Endothelial cell of umbilical vein (primary cell): Measurements from ENCODE around the gene CORO6.

Experiments used
- EZH2 ChIP-seq: IDR thresholded peaks from 2 replicates; pipeline ENCODE4 v1.6.1; 2012; ENCODE audit warnings: borderline replicate concordance, low read depth, mild to moderate bottlenecking, moderate library complexity, low read length, inconsistent platforms; ENCODE audit not compliant: severe bottlenecking
- GATA2 ChIP-seq: IDR thresholded peaks from 2 replicates; pipeline ENCODE4 v1.7.0; 2011; ENCODE audit warnings: low read depth, mild to moderate bottlenecking, moderate library complexity, mixed read lengths, low read length; ENCODE audit not compliant: insufficient read length, insufficient read depth
- JUN ChIP-seq: IDR thresholded peaks from 2 replicates; pipeline ENCODE4 v1.6.1; 2011; ENCODE audit warnings: borderline replicate concordance, low read depth; ENCODE audit not compliant: insufficient read length, insufficient read depth
- MYC ChIP-seq: IDR thresholded peaks from one replicate; pipeline ENCODE4 v1.6.1; 2011; ENCODE audit warnings: mild to moderate bottlenecking, low read depth, low read length
- POLR2A ChIP-seq: IDR thresholded peaks from 2 replicates; pipeline ENCODE4 v1.6.1; 2012; ENCODE audit warnings: low read depth, mild to moderate bottlenecking, control low read depth, low read length
- POLR2AphosphoS5 ChIP-seq: IDR thresholded peaks from 2 replicates; pipeline ENCODE4 v1.6.1; 2012; ENCODE audit warnings: low read depth, mild to moderate bottlenecking, control low read depth, low read length, moderate library complexity; ENCODE audit not compliant: insufficient read depth
- TF ChIP-seq, protein P1 (sequence below), 2 donors: IDR thresholded peaks; 1 replicate in 1 of 2; 2 replicates in 1 of 2; pipeline ENCODE4 v1.5.1; 2011; ENCODE audit warnings: low read length in 2 of 2, mild to moderate bottlenecking in 2 of 2, moderate library complexity in 2 of 2, control low read depth in 1 of 2, inconsistent platforms in 1 of 2, low read depth in 1 of 2; ENCODE audit not compliant: insufficient read depth in 1 of 2; ENCODE audit errors: extremely low read depth in 1 of 2
- TF ChIP-seq, protein P2 (sequence below): IDR thresholded peaks from 2 replicates; pipeline ENCODE4 v1.6.1; 2011; ENCODE audit not compliant: insufficient read depth, insufficient read length

- TF ChIP-seq, protein P1, sequence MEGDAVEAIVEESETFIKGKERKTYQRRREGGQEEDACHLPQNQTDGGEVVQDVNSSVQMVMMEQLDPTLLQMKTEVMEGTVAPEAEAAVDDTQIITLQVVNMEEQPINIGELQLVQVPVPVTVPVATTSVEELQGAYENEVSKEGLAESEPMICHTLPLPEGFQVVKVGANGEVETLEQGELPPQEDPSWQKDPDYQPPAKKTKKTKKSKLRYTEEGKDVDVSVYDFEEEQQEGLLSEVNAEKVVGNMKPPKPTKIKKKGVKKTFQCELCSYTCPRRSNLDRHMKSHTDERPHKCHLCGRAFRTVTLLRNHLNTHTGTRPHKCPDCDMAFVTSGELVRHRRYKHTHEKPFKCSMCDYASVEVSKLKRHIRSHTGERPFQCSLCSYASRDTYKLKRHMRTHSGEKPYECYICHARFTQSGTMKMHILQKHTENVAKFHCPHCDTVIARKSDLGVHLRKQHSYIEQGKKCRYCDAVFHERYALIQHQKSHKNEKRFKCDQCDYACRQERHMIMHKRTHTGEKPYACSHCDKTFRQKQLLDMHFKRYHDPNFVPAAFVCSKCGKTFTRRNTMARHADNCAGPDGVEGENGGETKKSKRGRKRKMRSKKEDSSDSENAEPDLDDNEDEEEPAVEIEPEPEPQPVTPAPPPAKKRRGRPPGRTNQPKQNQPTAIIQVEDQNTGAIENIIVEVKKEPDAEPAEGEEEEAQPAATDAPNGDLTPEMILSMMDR (IDR thresholded peaks at IDR 0.05; ENCODE audit: extremely low read depth in 1 of 2, insufficient read depth in 1 of 2, low read depth in 1 of 2, low read length in 2 of 2) = no peak
- TF ChIP-seq POLR2AphosphoS5 (no peak), POLR2A (no peak), EZH2 (no peak), MYC (no peak), GATA2 (no peak), JUN (no peak)
- TF ChIP-seq, protein P2, sequence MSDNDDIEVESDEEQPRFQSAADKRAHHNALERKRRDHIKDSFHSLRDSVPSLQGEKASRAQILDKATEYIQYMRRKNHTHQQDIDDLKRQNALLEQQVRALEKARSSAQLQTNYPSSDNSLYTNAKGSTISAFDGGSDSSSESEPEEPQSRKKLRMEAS = no peak
Observed at GRCh38 chr17:29620271-29620670, 2.4 kb downstream of the CORO6 start.
